ENCODE results near the gene SPAG16. TPM values are rescaled to one million over a fixed set of nuclear protein-coding genes. Genes with fewer than 3 reads are reported as not detected.

SPAG16 gene
- total RNA-seq, 1 experiment from 2014 or later = 13.0 TPM

- ATAC-seq = no peak
Observed at GRCh38 chr2:213740453-213740852, 456.2 kb downstream of the SPAG16 start.

GRCh38 chr2:213751446-213751845 is 467.2 kb downstream of the SPAG16 start:
- CTCF ChIA-PET = no interaction called here
- intact Hi-C loops (cut with micrococcal nuclease; ENCODE audit: unreplicated experiment) = no loop called here

More at GRCh38 chr2:213740453-213740852, 456.2 kb downstream of the SPAG16 start:
- Histone ChIP-seq H3K4me1 (ENCODE audit: control insufficient read depth, insufficient read depth, low read length) (no peaks in the 10 kb centered on the region), H3K4me3 (ENCODE audit: low read depth in 2 of 2, low read length in 2 of 2) (no peak overlapping the region), H3K27me3 (ENCODE audit: control insufficient read depth, insufficient read depth, low read length) (no peaks in the 10 kb centered on the region), H3K36me3 (ENCODE audit: control insufficient read depth, insufficient read depth, low read length) (no peaks in the 10 kb centered on the region), H3K9me3 (ENCODE audit: control insufficient read depth, insufficient read depth, low read depth, low read length) (no peaks in the 10 kb centered on the region), H3K27ac (ENCODE audit: low read length) (no peak overlapping the region)
- no TSS peak for BruUV-seq (replicated peaks)
- CTCF ChIA-PET = no interaction called here
- TF ChIP-seq SIN3A (IDR thresholded peaks at IDR 0.05; ENCODE audit: borderline replicate concordance, insufficient read depth, low read depth, low read length) (no peak), POLR2AphosphoS5 (IDR thresholded peaks at IDR 0.05; ENCODE audit: low read depth, low read length) (no peak)
- in situ Hi-C loops (cut with HindIII; ENCODE audit: low pct_unique_long_range_greater_than_20kb, low sequenced_read_pairs) = no loop called here
- intact Hi-C loops (cut with micrococcal nuclease; ENCODE audit: unreplicated experiment) = no loop called here
- POLR2A ChIA-PET = no interaction called here
- DNase-seq (ENCODE audit: low read depth, low spot score) = no peak

GRCh38 chr2:213752575-213752974 is 468.3 kb downstream of the SPAG16 start:
- Histone ChIP-seq H3K4me3 (ENCODE audit: low read depth in 2 of 2, low read length in 2 of 2) (no peak overlapping the region), H3K36me3 (ENCODE audit: control insufficient read depth, insufficient read depth, low read length) (no peaks in the 10 kb centered on the region), H3K4me1 (ENCODE audit: control insufficient read depth, insufficient read depth, low read length) (no peaks in the 10 kb centered on the region), H3K27ac (ENCODE audit: low read length) (no peak overlapping the region), H3K27me3 (ENCODE audit: control insufficient read depth, insufficient read depth, low read length) (no peaks in the 10 kb centered on the region), H3K9me3 (ENCODE audit: control insufficient read depth, insufficient read depth, low read depth, low read length) (no peaks in the 10 kb centered on the region)
- intact Hi-C loops (cut with micrococcal nuclease; ENCODE audit: unreplicated experiment) = no loop called here
- BruUV-seq (replicated peaks) = no TSS peak
- TF ChIP-seq POLR2AphosphoS5 (IDR thresholded peaks at IDR 0.05; ENCODE audit: low read depth, low read length) (no peak), SIN3A (IDR thresholded peaks at IDR 0.05; ENCODE audit: borderline replicate concordance, insufficient read depth, low read depth, low read length) (no peak), TCF7L2 (IDR thresholded peaks at IDR 0.05; ENCODE audit: low read depth, low read length) (no peak), REST (IDR thresholded peaks at IDR 0.05; ENCODE audit: insufficient read depth in 1 of 2, low read depth in 2 of 2, low read length in 1 of 2) (no peak), CTCF (IDR thresholded peaks at IDR 0.05) (no peak)
- in situ Hi-C loops (cut with HindIII; ENCODE audit: low pct_unique_long_range_greater_than_20kb, low sequenced_read_pairs) = no loop called here
- ChIA-PET POLR2A (no interaction called here), CTCF (no interaction called here)
- DNase-seq (ENCODE audit: low read depth, low spot score) = no peak
- ATAC-seq = no peak

More at GRCh38 chr2:213751446-213751845, 467.2 kb downstream of the SPAG16 start:
- BruUV-seq (replicated peaks) = no TSS peak
- POLR2A ChIA-PET = no interaction called here
- TF ChIP-seq TCF7L2 (IDR thresholded peaks at IDR 0.05; ENCODE audit: low read depth, low read length) = no peak
- Histone ChIP-seq H3K27me3 (ENCODE audit: control insufficient read depth, insufficient read depth, low read length) (no peaks in the 10 kb centered on the region), H3K27ac (ENCODE audit: low read length) (no peak overlapping the region), H3K9me3 (ENCODE audit: control insufficient read depth, insufficient read depth, low read depth, low read length) (no peaks in the 10 kb centered on the region), H3K36me3 (ENCODE audit: control insufficient read depth, insufficient read depth, low read length) (no peaks in the 10 kb centered on the region), H3K4me1 (ENCODE audit: control insufficient read depth, insufficient read depth, low read length) (no peaks in the 10 kb centered on the region), H3K4me3 (ENCODE audit: low read depth in 2 of 2, low read length in 2 of 2) (no peak overlapping the region)
- DNase-seq (ENCODE audit: low read depth, low spot score) (no peak), ATAC-seq (no peak)
- in situ Hi-C loops (cut with HindIII; ENCODE audit: low pct_unique_long_range_greater_than_20kb, low sequenced_read_pairs) = no loop called here

Measured in Panc1 (cell line).